ENCODE results near the gene MRPL37.

Gene MRPL37

GRCh38 chr1:54234284-54234683, 34.3 kb downstream of the MRPL37 start:
- Histone ChIP-seq H3K9me3 (ENCODE audit: control insufficient read depth, insufficient read depth, low read length) (no peaks in the 10 kb centered on the region), H4K20me1 (ENCODE audit: control insufficient read depth, insufficient read depth, low read depth, low read length) (no peaks in the 10 kb centered on the region), H3F3A (ENCODE audit: control insufficient read depth, insufficient read depth) (no peaks in the 10 kb centered on the region), H3K79me2 (ENCODE audit: control insufficient read depth, low read length) (no peaks in the 10 kb centered on the region), H3K4me2 (ENCODE audit: low read length) (no peak overlapping the region), H3K4me3 (ENCODE audit: low read length) (no peak overlapping the region), H3K4me1 (ENCODE audit: control insufficient read depth, low read length) (peaks cover 6% of the 10 kb centered on the region), H3K27ac (ENCODE audit: low read depth, low read length) (no peak overlapping the region), H3K9me2 (replicated peaks; ENCODE audit: control insufficient read depth, low read length) (no peaks in the 10 kb centered on the region), H3K27me3 (ENCODE audit: control insufficient read depth, low read length) (no peaks in the 10 kb centered on the region), H3K36me3 (ENCODE audit: control insufficient read depth, low read length) (no peaks in the 10 kb centered on the region)
- TF ChIP-seq CTCF (IDR thresholded peaks at IDR 0.05; ENCODE audit: low read depth, low read length, poor library complexity, severe bottlenecking), result no peak
- no peak for TF ChIP-seq EZH2phosphoT487 (IDR thresholded peaks at IDR 0.05; ENCODE audit: borderline replicate concordance, low read length)

GRCh38 chr1:54237586-54237985, 37.6 kb downstream of the MRPL37 start:
- no peaks in the 10 kb centered on the region for H3K79me2 ChIP-seq (ENCODE audit: control insufficient read depth, low read length)
- no peaks in the 10 kb centered on the region for H3K4me1 ChIP-seq (ENCODE audit: control insufficient read depth, low read length)
- H3F3A ChIP-seq (ENCODE audit: control insufficient read depth, insufficient read depth), result no peaks in the 10 kb centered on the region
- no peaks in the 10 kb centered on the region for H3K36me3 ChIP-seq (ENCODE audit: control insufficient read depth, low read length)
- H3K9me2 ChIP-seq (replicated peaks; ENCODE audit: control insufficient read depth, low read length), result no peaks in the 10 kb centered on the region
- TF ChIP-seq CTCF (IDR thresholded peaks at IDR 0.05; ENCODE audit: low read depth, low read length, poor library complexity, severe bottlenecking), result no peak
- H4K20me1 ChIP-seq (ENCODE audit: control insufficient read depth, insufficient read depth, low read depth, low read length), result no peaks in the 10 kb centered on the region
- H3K4me2 ChIP-seq (ENCODE audit: low read length), result no peak overlapping the region
- H3K4me3 ChIP-seq (ENCODE audit: low read length), result no peak overlapping the region
- no peaks in the 10 kb centered on the region for H3K27me3 ChIP-seq (ENCODE audit: control insufficient read depth, low read length)
- no peaks in the 10 kb centered on the region for H3K9me3 ChIP-seq (ENCODE audit: control insufficient read depth, insufficient read depth, low read length)
- H3K27ac ChIP-seq (ENCODE audit: low read depth, low read length), result no peak overlapping the region

GRCh38 chr1:54238353-54239034, 38.5 kb downstream of the MRPL37 start:
- no peaks in the 10 kb centered on the region for H4K20me1 ChIP-seq (ENCODE audit: control insufficient read depth, insufficient read depth, low read depth, low read length)
- no peaks in the 10 kb centered on the region for H3K4me1 ChIP-seq (ENCODE audit: control insufficient read depth, low read length)
- no peak overlapping the region for H3K27ac ChIP-seq (ENCODE audit: low read depth, low read length)
- H3K36me3 ChIP-seq (ENCODE audit: control insufficient read depth, low read length), result no peaks in the 10 kb centered on the region
- H3K9me2 ChIP-seq (replicated peaks; ENCODE audit: control insufficient read depth, low read length), result no peaks in the 10 kb centered on the region
- no peak overlapping the region for H3K4me3 ChIP-seq (ENCODE audit: low read length)
- no peaks in the 10 kb centered on the region for H3F3A ChIP-seq (ENCODE audit: control insufficient read depth, insufficient read depth)
- no peaks in the 10 kb centered on the region for H3K9me3 ChIP-seq (ENCODE audit: control insufficient read depth, insufficient read depth, low read length)
- H3K79me2 ChIP-seq (ENCODE audit: control insufficient read depth, low read length), result no peaks in the 10 kb centered on the region
- TF ChIP-seq EZH2phosphoT487 (IDR thresholded peaks at IDR 0.05; ENCODE audit: borderline replicate concordance, low read length), result no peak
- no peak for TF ChIP-seq CTCF (IDR thresholded peaks at IDR 0.05; ENCODE audit: low read depth, low read length, poor library complexity, severe bottlenecking)
- H3K27me3 ChIP-seq (ENCODE audit: control insufficient read depth, low read length), result no peaks in the 10 kb centered on the region
- no peak overlapping the region for H3K4me2 ChIP-seq (ENCODE audit: low read length)
